ENCODE data around the gene PDK2. TPM values are rescaled to one million over a fixed set of nuclear protein-coding genes. Genes with fewer than 3 reads are reported as not detected.

PDK2 gene
- total RNA-seq, 1 donor from 2014 or later: 37.1 TPM

DNA sequence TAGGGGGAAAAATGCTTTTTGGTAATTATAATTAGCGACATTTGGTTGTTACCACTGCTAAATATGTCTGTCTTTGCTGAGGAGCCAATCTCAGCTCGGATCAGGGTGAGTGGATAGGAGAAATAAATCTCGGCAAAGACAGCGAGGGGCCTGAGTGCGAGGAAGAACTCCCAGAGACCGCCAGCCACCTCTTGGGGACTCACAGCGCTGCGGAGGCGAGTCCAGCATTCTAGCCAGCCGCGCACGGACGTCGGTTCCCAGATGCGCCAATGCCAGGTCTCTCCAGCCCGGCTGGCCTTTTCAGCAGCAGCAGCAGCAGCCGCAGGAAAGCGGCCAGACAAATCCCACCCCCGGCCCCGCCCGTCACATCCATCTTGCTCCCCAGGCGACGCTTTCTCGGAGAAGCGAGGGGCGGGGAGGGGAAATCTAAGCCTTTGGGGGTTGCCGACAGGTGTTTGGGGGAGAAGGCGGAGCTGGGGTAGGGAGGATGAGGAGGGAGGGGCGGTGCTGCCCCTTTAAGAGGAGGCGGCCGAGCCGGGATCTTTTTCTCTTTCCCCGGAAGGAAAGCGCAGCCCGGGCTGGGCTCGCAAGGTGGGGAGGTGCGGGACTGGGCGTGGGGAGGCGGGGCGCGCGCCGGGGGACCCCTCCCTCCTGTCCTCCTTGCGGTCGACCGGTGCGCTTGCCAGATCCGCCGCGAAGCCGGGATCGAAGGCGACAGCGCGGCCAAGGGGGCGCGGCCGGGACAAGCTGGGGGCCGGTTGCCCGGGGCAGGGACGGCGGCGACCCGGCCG lies 39.5 kb upstream of the PDK2 start, which contains the start of gene ITGA3:
Gene ITGA3 (plus strand): TSS at position 685 of the 791 bp plus-strand sequence. CDS start 330 bp downstream, outside the sequence.
- Mint-ChIP-seq H3K9me3 (ENCODE audit: low read depth) (no peaks in the 10 kb centered on the region), H3K27ac (peak within 1 kb of the TSS; percentile 93), H3K4me3 (ENCODE audit: low read depth) (peak within 1 kb of the TSS; percentile 83), H3K36me3 (ENCODE audit: insufficient read depth) (no peaks in the 10 kb centered on the region), H3K4me1 (ENCODE audit: low read depth) (peaks cover 33% of the 10 kb centered on the region), H3K27me3 (peaks cover 30% of the 10 kb centered on the region)
- DNase-seq (ENCODE audit: low spot score, unreplicated experiment): peak; percentile 82
- TF ChIP-seq, protein P1, sequence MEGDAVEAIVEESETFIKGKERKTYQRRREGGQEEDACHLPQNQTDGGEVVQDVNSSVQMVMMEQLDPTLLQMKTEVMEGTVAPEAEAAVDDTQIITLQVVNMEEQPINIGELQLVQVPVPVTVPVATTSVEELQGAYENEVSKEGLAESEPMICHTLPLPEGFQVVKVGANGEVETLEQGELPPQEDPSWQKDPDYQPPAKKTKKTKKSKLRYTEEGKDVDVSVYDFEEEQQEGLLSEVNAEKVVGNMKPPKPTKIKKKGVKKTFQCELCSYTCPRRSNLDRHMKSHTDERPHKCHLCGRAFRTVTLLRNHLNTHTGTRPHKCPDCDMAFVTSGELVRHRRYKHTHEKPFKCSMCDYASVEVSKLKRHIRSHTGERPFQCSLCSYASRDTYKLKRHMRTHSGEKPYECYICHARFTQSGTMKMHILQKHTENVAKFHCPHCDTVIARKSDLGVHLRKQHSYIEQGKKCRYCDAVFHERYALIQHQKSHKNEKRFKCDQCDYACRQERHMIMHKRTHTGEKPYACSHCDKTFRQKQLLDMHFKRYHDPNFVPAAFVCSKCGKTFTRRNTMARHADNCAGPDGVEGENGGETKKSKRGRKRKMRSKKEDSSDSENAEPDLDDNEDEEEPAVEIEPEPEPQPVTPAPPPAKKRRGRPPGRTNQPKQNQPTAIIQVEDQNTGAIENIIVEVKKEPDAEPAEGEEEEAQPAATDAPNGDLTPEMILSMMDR (IDR thresholded peaks at IDR 0.05; ENCODE audit: unreplicated experiment): no peak

DNA sequence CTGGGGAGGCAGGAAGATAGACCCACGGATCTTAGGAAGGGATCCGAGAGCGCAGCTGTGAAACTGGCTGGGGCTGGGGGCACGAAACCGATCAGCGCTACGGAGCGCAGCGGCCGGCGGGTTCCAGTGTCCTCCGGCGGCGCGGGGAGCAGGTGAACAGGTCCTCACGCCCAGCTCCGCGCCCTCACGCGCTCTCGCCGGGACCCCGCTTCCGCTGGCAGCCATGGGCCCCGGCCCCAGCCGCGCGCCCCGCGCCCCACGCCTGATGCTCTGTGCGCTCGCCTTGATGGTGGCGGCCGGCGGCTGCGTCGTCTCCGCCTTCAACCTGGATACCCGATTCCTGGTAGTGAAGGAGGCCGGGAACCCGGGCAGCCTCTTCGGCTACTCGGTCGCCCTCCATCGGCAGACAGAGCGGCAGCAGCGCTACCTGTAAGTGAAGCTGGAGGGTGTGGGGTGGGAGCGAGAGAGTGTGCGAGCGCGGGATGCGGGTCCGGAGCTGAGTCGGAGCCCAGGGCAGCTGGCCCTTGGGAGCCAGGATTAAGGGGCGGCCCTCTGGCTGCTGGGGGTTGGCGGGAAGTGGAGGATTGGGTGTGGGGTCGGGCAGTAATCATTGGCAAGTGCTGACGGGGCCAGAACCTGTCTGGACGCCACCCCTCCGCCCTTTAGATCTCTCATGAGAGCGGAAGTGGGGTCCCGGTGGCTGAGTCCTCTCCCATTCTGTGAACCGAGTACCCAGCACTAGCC lies 38.8 kb upstream of the PDK2 start:
- no peaks in the 10 kb centered on the region for H3K9me3 Mint-ChIP-seq (ENCODE audit: low read depth)
- TF ChIP-seq, protein P1 (IDR thresholded peaks at IDR 0.05; ENCODE audit: unreplicated experiment): peak; percentile 57
- peak; percentile 71 for DNase-seq (ENCODE audit: low spot score, unreplicated experiment)
- peak overlapping the region; percentile 83 for H3K4me3 Mint-ChIP-seq (ENCODE audit: low read depth)
- no peaks in the 10 kb centered on the region for H3K36me3 Mint-ChIP-seq (ENCODE audit: insufficient read depth)
- peaks cover 33% of the 10 kb centered on the region for H3K4me1 Mint-ChIP-seq (ENCODE audit: low read depth)
- H3K27ac Mint-ChIP-seq: peak overlapping the region; percentile 92
- H3K27me3 Mint-ChIP-seq: peaks cover 30% of the 10 kb centered on the region

DNA sequence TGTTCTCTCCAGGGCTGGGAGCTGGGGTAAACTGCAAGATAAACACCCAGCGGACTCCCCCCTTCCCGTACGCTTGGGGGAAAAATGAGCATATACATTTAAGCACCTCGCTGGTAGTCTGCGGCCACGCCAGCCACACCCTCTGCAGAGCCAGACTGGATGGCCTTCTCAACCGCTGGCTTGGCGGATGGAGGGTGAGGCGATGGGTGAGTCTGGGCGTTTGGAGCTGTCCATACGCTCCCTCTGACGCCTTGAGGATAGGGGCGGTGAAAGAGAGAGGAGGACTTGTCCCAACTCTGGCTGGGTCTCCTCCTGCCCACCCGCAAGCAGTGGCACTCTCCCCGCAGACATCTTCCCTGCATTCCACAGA lies 38.2 kb upstream of the PDK2 start:
- peaks cover 31% of the 10 kb centered on the region for H3K4me1 Mint-ChIP-seq (ENCODE audit: low read depth)
- H3K9me3 Mint-ChIP-seq (ENCODE audit: low read depth): no peaks in the 10 kb centered on the region
- no peak for DNase-seq (ENCODE audit: low spot score, unreplicated experiment)
- peak overlapping the region; percentile 83 for H3K4me3 Mint-ChIP-seq (ENCODE audit: low read depth)
- H3K27me3 Mint-ChIP-seq: peaks cover 30% of the 10 kb centered on the region
- no peaks in the 10 kb centered on the region for H3K36me3 Mint-ChIP-seq (ENCODE audit: insufficient read depth)
- no peak overlapping the region for H3K27ac Mint-ChIP-seq
- TF ChIP-seq, protein P1 (IDR thresholded peaks at IDR 0.05; ENCODE audit: unreplicated experiment): no peak

DNA sequence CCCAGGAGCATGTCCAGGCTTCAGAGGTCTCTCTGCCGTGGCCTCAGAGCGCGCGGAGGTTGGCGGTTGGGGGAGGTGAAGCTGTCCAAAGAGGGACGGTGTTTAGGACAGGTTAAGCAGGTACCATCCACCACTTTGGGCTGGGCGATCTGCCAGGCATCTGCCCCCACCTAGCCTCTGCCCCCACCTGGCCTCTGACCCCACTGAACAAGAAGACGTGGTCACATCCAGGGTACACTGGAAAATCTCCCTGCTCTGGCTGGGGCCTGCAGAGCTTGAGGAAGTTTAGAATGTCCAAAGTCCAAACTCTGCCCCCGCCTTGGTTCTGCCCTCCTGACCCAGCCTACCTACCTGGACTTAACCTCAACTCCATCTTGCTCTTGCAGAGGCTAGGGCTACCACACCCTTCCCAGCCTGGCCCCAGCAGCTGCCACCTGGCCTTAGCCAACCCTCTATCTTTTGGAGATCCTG lies 37.6 kb upstream of the PDK2 start:
- peaks cover 25% of the 10 kb centered on the region for H3K4me1 Mint-ChIP-seq (ENCODE audit: low read depth)
- H3K9me3 Mint-ChIP-seq (ENCODE audit: low read depth): no peaks in the 10 kb centered on the region
- H3K36me3 Mint-ChIP-seq (ENCODE audit: insufficient read depth): no peaks in the 10 kb centered on the region
- peaks cover 30% of the 10 kb centered on the region for H3K27me3 Mint-ChIP-seq
- DNase-seq (ENCODE audit: low spot score, unreplicated experiment): no peak
- peak overlapping the region; percentile 83 for H3K4me3 Mint-ChIP-seq (ENCODE audit: low read depth)
- TF ChIP-seq, protein P1 (IDR thresholded peaks at IDR 0.05; ENCODE audit: unreplicated experiment): no peak
- no peak overlapping the region for H3K27ac Mint-ChIP-seq

DNA sequence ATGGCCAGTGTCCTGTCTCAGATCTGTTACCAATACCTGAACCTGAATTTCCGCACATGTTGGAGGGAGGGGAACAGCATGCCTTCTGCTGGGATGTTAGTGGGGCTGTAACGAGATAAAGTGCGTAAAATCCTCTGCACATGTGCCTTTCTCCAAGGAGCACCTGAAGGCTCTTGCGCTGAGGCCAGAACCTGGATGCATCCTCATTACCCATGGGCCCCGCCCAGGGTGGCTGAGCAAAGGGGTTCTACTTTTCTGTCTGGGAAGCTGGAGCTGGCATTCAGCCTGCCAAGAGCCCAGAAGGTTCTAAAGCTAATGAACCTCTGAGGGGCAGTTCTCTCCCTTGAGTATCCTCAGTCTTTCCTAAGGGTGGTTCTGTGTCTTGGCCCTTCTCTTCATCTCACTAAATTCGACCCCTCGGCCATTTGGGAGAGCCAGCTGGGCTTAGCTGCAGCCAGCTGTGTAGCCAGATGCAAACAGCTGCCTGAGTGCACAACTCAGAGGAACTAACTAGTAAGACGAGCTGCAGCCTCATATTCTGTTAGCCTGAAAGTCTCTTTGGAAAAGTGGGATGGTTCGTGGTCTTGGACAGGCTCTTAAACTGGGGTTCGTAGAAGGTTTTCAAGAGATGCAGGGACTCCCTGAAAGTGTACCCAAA lies 36.7 kb upstream of the PDK2 start:
- Mint-ChIP-seq H3K27ac (no peak overlapping the region), H3K4me1 (ENCODE audit: low read depth) (peaks cover 17% of the 10 kb centered on the region), H3K36me3 (ENCODE audit: insufficient read depth) (no peaks in the 10 kb centered on the region), H3K27me3 (peaks cover 27% of the 10 kb centered on the region), H3K4me3 (ENCODE audit: low read depth) (no peak overlapping the region), H3K9me3 (ENCODE audit: low read depth) (no peaks in the 10 kb centered on the region)
- TF ChIP-seq, protein P1 (IDR thresholded peaks at IDR 0.05; ENCODE audit: unreplicated experiment): no peak
- no peak for DNase-seq (ENCODE audit: low spot score, unreplicated experiment)
